CD4-positive, alpha-beta T cell treated with Interleukin-4 for 4 hours (primary cell): ENCODE measurements around the gene CENPT.

Source experiments
- DNase-seq: peaks from one replicate; pipeline ENCODE4 v3.0.0-alpha.2; 2020

Gene CENPT

GRCh38 chr16:67805718-67806427, 41.6 kb downstream of the CENPT start:
- no peak for DNase-seq

- no peak for DNase-seq
Observed at GRCh38 chr16:67804853-67805542, 42.5 kb downstream of the CENPT start.

- DNase-seq = no peak
Observed at GRCh38 chr16:67803894-67804293, 43.6 kb downstream of the CENPT start.

DNA sequence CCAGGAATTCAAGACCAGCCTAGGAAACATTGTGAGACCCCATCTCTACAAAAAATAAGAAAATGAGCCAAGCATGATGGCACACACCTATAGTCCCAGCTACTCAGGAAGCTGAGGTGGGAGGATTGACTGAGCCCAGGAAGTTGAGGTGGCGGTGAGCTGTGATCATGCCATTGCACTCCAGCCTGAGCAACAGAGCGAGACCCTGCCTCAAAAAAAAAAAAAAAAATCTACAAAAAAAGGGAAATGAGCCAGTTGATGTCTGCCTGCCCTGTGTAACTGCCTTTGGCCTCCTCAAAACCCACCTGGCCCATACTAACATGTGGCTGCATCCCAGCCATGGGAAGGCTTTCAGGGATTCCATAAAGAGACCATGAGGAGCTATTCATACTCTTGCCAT, 45.6 kb downstream of the CENPT start:
- peak; percentile 41 for DNase-seq

DNA sequence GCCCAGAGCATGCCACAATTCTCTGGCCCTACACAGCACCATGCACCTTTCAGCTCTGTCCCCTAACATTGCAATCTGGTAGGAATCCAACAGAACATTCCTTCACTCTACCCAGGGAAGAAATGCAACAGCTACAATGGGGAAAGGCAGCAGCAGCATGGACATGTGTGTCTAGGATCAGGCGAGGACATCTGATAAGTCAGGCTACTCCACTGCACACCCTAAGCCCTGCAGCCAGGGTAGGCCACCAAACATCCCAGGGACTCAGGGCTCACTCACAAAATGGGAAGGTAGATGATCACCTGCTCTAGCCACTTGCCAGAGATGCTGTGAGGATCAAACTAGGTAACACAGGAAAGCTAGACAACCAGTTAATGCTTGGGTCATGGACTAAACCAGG, 46.3 kb downstream of the CENPT start:
- no peak for DNase-seq

DNA sequence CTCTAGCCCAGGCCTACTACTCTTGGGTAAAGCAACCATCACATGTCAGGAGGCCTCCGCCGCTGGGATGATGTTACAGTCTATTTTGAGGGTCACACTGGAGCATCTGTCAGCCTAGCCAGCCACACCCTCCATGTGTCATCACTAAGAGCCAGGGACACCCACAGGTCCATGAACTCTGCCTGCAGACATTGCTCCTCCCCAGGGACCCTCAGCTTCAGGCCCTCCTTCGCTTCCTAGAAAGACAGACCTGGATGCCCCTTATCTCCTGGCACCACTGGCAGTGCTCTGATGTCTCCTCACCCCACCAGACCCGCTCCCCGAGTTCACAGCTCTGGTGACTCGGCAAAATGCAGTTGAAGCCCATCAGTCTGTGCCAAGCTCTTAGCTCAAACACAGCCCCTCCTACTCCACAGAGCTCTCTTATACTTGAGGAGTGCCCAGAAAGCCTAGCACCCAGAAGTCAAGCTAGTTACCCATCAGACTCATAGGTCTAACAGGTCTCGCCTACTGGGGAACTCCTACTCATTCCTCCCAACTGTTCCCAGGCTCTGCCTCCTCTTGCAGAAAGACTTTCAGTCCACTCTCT, 47.1 kb downstream of the CENPT start:
- DNase-seq = no peak

DNA sequence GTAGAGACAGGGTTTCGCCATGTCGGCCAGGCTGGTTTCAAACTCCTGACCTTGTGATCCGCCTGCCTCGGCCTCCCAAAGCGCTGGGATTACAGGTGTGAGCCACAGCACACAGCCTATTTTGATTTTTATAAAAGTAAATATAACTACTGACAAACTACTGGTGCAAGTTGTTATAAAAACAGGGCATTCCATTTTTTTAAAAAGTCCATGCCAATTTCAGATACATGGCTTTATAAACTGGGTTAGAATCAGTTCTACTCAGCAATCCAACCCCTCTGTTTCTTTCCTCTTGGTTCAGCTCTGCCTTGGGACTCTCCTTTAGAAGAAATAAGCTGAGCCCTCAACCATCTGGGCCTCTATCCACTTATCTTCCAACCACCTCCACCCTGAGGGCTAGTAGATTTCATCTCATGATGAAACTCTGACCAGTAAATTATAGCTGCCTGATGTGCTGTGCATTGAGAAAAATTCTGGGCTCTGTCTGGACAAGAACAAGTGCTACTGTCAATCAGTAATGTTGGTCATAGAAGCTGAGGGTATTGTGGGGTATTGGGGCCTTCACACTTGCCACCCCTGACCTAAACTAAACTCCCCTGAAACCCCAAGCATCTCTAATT, 51.3 kb downstream of the CENPT start:
- no peak for DNase-seq

GRCh38 chr16:67790071-67790470, 57.4 kb downstream of the CENPT start:
- no peak for DNase-seq

GRCh38 chr16:67786491-67786890, 61.0 kb downstream of the CENPT start:
- no peak for DNase-seq

- DNase-seq = no peak
Observed at GRCh38 chr16:67783353-67783725, 64.2 kb downstream of the CENPT start.

- DNase-seq = no peak
Observed at GRCh38 chr16:67782567-67783352, 64.7 kb downstream of the CENPT start.

DNA sequence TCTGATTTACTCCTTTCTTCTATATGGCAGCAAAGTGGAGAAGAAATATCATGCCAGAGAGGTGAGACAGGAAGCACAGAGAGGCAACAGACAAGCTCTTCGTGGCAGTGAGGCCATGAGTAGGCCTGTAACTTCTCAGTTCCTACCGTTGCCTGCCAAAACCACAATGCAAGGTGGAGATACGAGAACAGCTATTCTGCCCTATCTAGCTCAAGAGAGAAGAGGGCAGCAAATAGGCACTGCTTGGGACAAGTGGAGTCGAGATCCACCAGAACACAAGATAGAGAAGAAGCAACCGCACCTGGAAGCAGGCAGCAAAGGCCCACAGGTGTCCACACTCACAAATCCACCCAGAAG, 66.0 kb downstream of the CENPT start:
- DNase-seq = no peak

DNA sequence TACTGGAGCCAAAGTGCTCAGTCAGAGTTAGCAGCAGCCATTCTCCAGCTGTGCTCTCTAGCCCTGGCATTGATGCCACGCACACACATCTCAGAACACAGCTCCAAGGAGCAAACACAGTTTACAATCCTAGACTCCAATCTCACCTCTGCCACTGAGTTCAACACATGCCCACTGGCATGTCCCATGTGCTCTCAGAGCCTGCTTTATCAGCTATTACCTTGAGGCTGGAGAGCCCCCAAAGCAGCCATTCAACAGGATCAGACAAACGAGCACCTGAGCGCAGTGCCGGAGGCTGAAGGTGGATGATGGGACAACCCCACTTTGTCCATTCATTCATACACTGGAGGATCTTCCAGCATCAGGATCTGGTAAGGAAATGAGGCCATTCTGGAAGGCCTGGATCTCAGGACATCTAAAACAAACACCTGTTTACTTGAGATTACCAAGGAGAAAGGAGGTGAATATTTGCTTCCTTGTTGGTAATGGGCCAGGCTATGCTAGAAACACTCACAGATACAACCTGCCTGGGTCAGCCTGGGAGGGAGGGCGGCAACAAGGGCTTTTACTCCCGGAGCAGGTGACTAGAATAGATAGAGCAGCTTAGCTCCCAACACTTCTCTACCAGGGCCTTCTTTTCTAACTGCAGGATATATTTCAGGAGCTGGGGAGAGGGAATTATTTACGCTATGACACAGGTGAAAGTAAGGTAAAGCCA, 66.5 kb downstream of the CENPT start:
- DNase-seq = no peak

DNA sequence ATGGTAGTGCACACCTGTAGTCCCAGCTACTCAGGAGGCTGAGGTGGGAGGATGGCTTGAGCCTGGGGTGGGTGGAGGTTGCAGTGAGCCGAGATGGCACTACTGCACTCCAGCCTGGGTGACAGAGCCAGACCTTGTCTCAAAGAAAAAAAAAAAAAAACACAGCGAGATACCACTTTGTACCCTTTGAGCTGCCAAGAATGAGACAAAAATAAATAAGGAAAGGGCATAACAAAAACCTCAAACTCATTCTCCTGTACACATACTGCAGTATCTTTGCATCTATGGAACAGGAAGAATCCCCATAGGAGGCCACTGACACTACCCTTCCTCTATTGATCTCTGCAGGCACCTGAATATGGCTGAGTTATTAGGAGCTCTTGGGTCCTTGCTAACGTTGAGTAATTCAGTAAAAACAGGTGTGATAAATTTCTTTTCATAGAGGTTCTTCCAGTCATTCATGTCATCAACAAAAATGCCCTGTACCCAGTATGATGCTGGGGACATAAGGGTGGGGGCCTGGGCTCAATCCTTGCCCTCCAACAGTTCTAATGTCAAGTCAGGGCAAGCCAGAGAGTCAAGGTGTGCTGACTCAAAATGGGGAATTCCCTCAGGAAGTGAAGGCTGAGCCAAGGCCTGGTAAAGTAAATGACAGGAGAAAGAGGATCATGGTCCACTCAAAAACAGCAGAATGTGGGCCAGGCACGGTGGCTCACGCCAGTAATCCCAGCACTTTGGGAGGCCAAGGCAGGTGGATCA, 68.1 kb downstream of the CENPT start:
- no peak for DNase-seq
